IMR-90 (cell line): ENCODE measurements around the gene PEX14. TPM values are rescaled to one million over a fixed set of nuclear protein-coding genes. Genes with fewer than 3 reads are reported as not detected.
A peak's percentile ranks its signal among the peaks of the same experiment; 100 is the strongest.

Experiments
- ATAC-seq: fragments of 200-7000 bp; cut with Tn5 transposase; 2 replicates; pipeline ENCODE4 v1.9.1; 2020; ENCODE audit warnings: low read depth, mild to moderate bottlenecking, moderate library complexity
- BruUV-seq: library from RNA; stranded (reverse); fragments of 400-500 nt; replicated peaks from 2 replicates; lab custom pipeline; 2021; lab: Mats Ljungman, UMichigan
- CTCF ChIA-PET: fragments of 300-600 bp; formaldehyde crosslinking; extraction: SDS; loops from one replicate; lab custom pipeline; 2021; ENCODE audit warnings: antibody characterized with exemption; lab: Yijun Ruan, JAX
- POLR2A ChIA-PET: fragments of 300-600 bp; sonication (Branson Sonifier 250); formaldehyde crosslinking; loops from one replicate; lab custom pipeline; 2022; ENCODE audit warnings: antibody characterized with exemption; ENCODE audit not compliant: unreplicated experiment; lab: Charles Lee
- DNase-seq: peaks from one replicate; pipeline ENCODE4 v3.0.0; 2013
- H2AFZ ChIP-seq: replicated peaks from 2 replicates; pipeline ENCODE3; 2013; ENCODE audit warnings: low read length, mild to moderate bottlenecking; ENCODE audit not compliant: poor library complexity
- H2AK5ac ChIP-seq: 2 replicates; pipeline ENCODE4 v1.6.1; 2013; ENCODE audit warnings: low read depth, low read length, inconsistent platforms
- H2AK9ac ChIP-seq: replicated peaks from 2 replicates; pipeline ENCODE3; 2013; ENCODE audit warnings: mild to moderate bottlenecking, low read depth, low read length, moderate library complexity; ENCODE audit not compliant: poor library complexity
- H2BK120ac ChIP-seq: 2 replicates; pipeline ENCODE4 v1.6.1; 2013; ENCODE audit warnings: low read depth, low read length, inconsistent platforms
- H2BK15ac ChIP-seq: 3 replicates; pipeline ENCODE4 v1.6.1; 2013; ENCODE audit warnings: low read depth, low read length, inconsistent platforms
- H2BK20ac ChIP-seq: 2 replicates; pipeline ENCODE4 v1.6.1; 2013; ENCODE audit warnings: low read depth, mild to moderate bottlenecking, inconsistent platforms, low read length, moderate library complexity
- H2BK5ac ChIP-seq: 2 replicates; pipeline ENCODE4 v1.6.1; 2013; ENCODE audit warnings: mild to moderate bottlenecking, low read depth, low read length, inconsistent platforms; ENCODE audit not compliant: poor library complexity, severe bottlenecking
- H3K14ac ChIP-seq: replicated peaks from 2 replicates; pipeline ENCODE4 v1.6.1; 2013; ENCODE audit warnings: low read depth, low read length, inconsistent platforms
- H3K18ac ChIP-seq: 2 replicates; pipeline ENCODE4 v1.6.1; 2013; ENCODE audit warnings: low read depth, low read length, control low read depth
- H3K23ac ChIP-seq: 2 replicates; pipeline ENCODE4 v1.6.1; 2013; ENCODE audit warnings: low read depth, low read length, inconsistent platforms
- H3K27ac ChIP-seq: 2 replicates; pipeline ENCODE4 v1.5.1; 2013; ENCODE audit warnings: mild to moderate bottlenecking, control low read depth, low read length; ENCODE audit not compliant: insufficient read depth
- H3K27me3 ChIP-seq: 2 replicates; pipeline ENCODE4 v1.6.1; 2013; ENCODE audit warnings: low read length; ENCODE audit not compliant: control insufficient read depth, insufficient read depth
- H3K36me3 ChIP-seq: 2 replicates; pipeline ENCODE4 v1.6.1; 2013; ENCODE audit warnings: low read length, mixed read lengths; ENCODE audit not compliant: control insufficient read depth, insufficient read depth
- H3K4ac ChIP-seq: 2 replicates; pipeline ENCODE4 v1.6.1; 2013; ENCODE audit warnings: low read depth, low read length, inconsistent platforms
- H3K4me1 ChIP-seq: 2 replicates; pipeline ENCODE4 v1.6.1; 2013; ENCODE audit warnings: low read length, mixed read lengths; ENCODE audit not compliant: control insufficient read depth, insufficient read depth
- H3K4me2 ChIP-seq: 2 replicates; pipeline ENCODE4 v1.6.1; 2013; ENCODE audit warnings: low read depth, mild to moderate bottlenecking, control low read depth, low read length, moderate library complexity
- H3K4me3 ChIP-seq: 2 replicates; pipeline ENCODE4 v1.5.1; 2013; ENCODE audit warnings: low read depth, mild to moderate bottlenecking, control low read depth, low read length, moderate library complexity; ENCODE audit not compliant: insufficient read depth
- H3K56ac ChIP-seq: 2 replicates; pipeline ENCODE4 v1.6.1; 2013; ENCODE audit warnings: low read length, inconsistent platforms; ENCODE audit not compliant: insufficient read depth; ENCODE audit errors: extremely low read depth
- H3K79me1 ChIP-seq, 2 experiments: 2 replicates each; pipeline ENCODE4 v1.6.1; 2013; ENCODE audit warnings: low read length in 2 of 2, inconsistent platforms in 1 of 2, low read depth in 1 of 2
- H3K9ac ChIP-seq: 2 replicates; pipeline ENCODE4 v1.6.1; 2013; ENCODE audit warnings: low read depth, low read length, control low read depth
- H3K9me1 ChIP-seq: 2 replicates; pipeline ENCODE4 v1.6.1; 2013; ENCODE audit warnings: low read length, inconsistent platforms; ENCODE audit not compliant: insufficient read depth
- H3K9me3 ChIP-seq: 2 replicates; pipeline ENCODE4 v1.6.1; 2013; ENCODE audit warnings: low read length; ENCODE audit not compliant: control insufficient read depth, insufficient read depth
- H4K20me1 ChIP-seq: 2 replicates; pipeline ENCODE4 v1.6.1; 2013; ENCODE audit warnings: low read length, inconsistent platforms; ENCODE audit not compliant: insufficient read depth
- H4K5ac ChIP-seq: 2 replicates; pipeline ENCODE4 v1.6.1; 2013; ENCODE audit warnings: mild to moderate bottlenecking, low read depth, low read length, control low read depth
- H4K8ac ChIP-seq, 2 experiments: 2 replicates each; pipeline ENCODE4 v1.6.1; 2013; ENCODE audit warnings: low read depth in 2 of 2, low read length in 2 of 2, control low read depth in 1 of 2, inconsistent platforms in 1 of 2
- H4K91ac ChIP-seq: 2 replicates; pipeline ENCODE4 v1.6.1; 2013; ENCODE audit warnings: low read depth, low read length, inconsistent platforms; ENCODE audit not compliant: insufficient read depth
- BHLHE40 ChIP-seq: fragments of 150-350 bp; IDR thresholded peaks from 2 replicates; pipeline ENCODE4 v1.6.1; 2016; ENCODE audit warnings: mild to moderate bottlenecking, low read depth, low read length
- CEBPB ChIP-seq: IDR thresholded peaks from 2 replicates; pipeline ENCODE4 v1.6.1; 2012; ENCODE audit warnings: low read depth, low read length, improper control_type of control experiment
- CHD1 ChIP-seq: IDR thresholded peaks from 2 replicates; pipeline ENCODE4 v1.6.1; 2012; ENCODE audit warnings: low read depth, low read length, improper control_type of control experiment
- FOS ChIP-seq: fragments of 150-350 bp; IDR thresholded peaks from 2 replicates; pipeline ENCODE4 v1.6.1; 2016; ENCODE audit warnings: low read depth, low read length
- MAFK ChIP-seq: IDR thresholded peaks from 2 replicates; pipeline ENCODE4 v1.6.1; 2012; ENCODE audit warnings: low read depth, low read length, improper control_type of control experiment
- MAZ ChIP-seq: IDR thresholded peaks from 2 replicates; pipeline ENCODE4 v1.6.1; 2012; ENCODE audit warnings: low read depth, mild to moderate bottlenecking, low read length, improper control_type of control experiment, moderate library complexity, borderline replicate concordance
- MXI1 ChIP-seq: IDR thresholded peaks from 2 replicates; pipeline ENCODE4 v1.6.1; 2012; ENCODE audit warnings: low read depth, mild to moderate bottlenecking, low read length, moderate library complexity, borderline replicate concordance
- NFE2L2 ChIP-seq: fragments of 150-350 bp; IDR thresholded peaks from 2 replicates; pipeline ENCODE4 v1.6.1; 2016; ENCODE audit warnings: low read depth, mild to moderate bottlenecking, low read length
- POLR2A ChIP-seq: IDR thresholded peaks from 2 replicates; pipeline ENCODE4 v1.6.1; 2012; ENCODE audit warnings: mild to moderate bottlenecking, low read depth, low read length
- RAD21 ChIP-seq: IDR thresholded peaks from 2 replicates; pipeline ENCODE4 v1.6.1; 2012; ENCODE audit warnings: low read length, improper control_type of control experiment
- RCOR1 ChIP-seq: IDR thresholded peaks from 2 replicates; pipeline ENCODE4 v1.6.1; 2012; ENCODE audit warnings: mild to moderate bottlenecking, low read length, improper control_type of control experiment; ENCODE audit not compliant: insufficient replicate concordance
- RFX5 ChIP-seq: IDR thresholded peaks from 2 replicates; pipeline ENCODE4 v1.8.0; 2012; ENCODE audit warnings: low read depth, mild to moderate bottlenecking, low read length, moderate library complexity
- SMC3 ChIP-seq: fragments of 150-350 bp; IDR thresholded peaks from 2 replicates; pipeline ENCODE4 v1.6.1; 2016; ENCODE audit warnings: low read depth, mild to moderate bottlenecking, antibody characterized with exemption, low read length, moderate library complexity
- WGBS, 2 experiments: methylation state at CpG; one replicate each; pipeline versions ENCODE4 v1.1.5 to v1.1.7; 2013; ENCODE audit warnings: missing lambda C conversion rate in 2 of 2; ENCODE audit not compliant: insufficient read length in 1 of 2; ENCODE audit errors: extremely low coverage in 2 of 2; 5-methylcytosine and 5-hydroxymethylcytosine counted together
- dilution Hi-C: fragments of 300-500 bp; cut with HindIII; formaldehyde crosslinking; loops from one replicate; pipeline ENCODE4 v1.14.3; 2018; ENCODE audit warnings: low sequenced_read_pairs; ENCODE audit not compliant: unreplicated experiment
- in situ Hi-C: fragments of 300-500 bp; cut with MboI; formaldehyde crosslinking; loops from 3 replicates; pipeline ENCODE4 v1.14.3; 2019; ENCODE audit warnings: low sequenced_read_pairs, inconsistent platforms, mixed read lengths
- intact Hi-C: fragments of 100-400 bp; cut with micrococcal nuclease; formaldehyde crosslinking; loops from 2 replicates; pipeline ENCODE4 v1.10.0; 2022
- polyA plus RNA-seq, 3 experiments: library from polyadenylated mRNA; depleted of rRNA; stranded (reverse); fragments of >200 nt; gene quantifications; 2 replicates each; pipeline ENCODE4 v1.2.3, GENCODE V29; 2012; ENCODE audit warnings: low replicate concordance in 1 of 3
- total RNA-seq: library from RNA; depleted of rRNA; stranded (reverse); fragments of >200 nt; gene quantifications from 2 replicates; pipeline ENCODE4 v1.2.3, GENCODE V29; 2012
- TF ChIP-seq, protein P1 (sequence below): conservative IDR thresholded peaks from 2 replicates; pipeline ENCODE4 v1.5.1; 2012; ENCODE audit warnings: mild to moderate bottlenecking, low read depth, low read length, improper control_type of control experiment
- TF ChIP-seq, protein P2 (sequence below): fragments of 150-350 bp; IDR thresholded peaks from 2 replicates; pipeline ENCODE4 v1.6.1; 2017; ENCODE audit warnings: mild to moderate bottlenecking, antibody characterized with exemption, low read length, low read depth
- TF ChIP-seq, protein P3 (sequence below): fragments of 150-350 bp; IDR thresholded peaks from 2 replicates; pipeline ENCODE4 v1.6.1; 2016; ENCODE audit warnings: low read depth, mild to moderate bottlenecking, low read length, moderate library complexity, borderline replicate concordance

Gene PEX14
- total and polyA plus RNA-seq, 2 of the 4 experiments (the other 2 are of a cell fraction): 9.5 to 22.5 TPM

DNA sequence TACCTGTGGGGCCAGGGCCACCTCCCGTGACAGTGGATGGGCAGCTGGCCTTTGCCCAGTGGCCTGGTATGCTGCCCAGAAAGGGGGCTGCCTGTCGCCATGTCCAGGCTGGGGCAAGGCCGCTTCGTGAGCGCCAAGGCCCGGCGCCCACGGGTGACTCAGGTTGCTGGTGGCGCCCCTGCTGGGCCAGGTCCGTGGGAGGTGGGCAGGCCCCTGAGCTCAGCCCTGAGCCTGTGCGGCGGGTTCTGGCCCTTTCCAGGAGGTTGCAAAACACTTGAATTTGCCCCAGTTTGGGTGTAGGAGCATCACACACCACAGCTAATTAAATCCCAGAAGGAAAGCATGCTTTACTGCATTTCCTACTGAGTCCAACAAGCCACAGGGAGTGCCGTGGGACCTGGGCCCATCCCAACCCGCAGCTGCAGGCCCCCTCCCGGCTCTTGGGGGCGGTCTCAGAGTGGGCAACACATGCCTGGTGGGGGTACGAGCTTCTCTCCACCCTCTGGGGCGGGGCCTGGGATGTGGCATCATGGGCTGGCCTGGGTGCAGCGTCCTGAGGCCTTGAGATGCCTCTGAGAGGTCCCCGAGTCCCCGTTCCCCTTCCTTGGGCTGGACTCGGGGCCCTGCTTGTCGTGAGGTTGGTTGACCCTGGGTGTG is 159.8 kb downstream of the PEX14 start:
- no TSS peak for BruUV-seq
- ATAC-seq: no peak
- no peak overlapping the region for H3K14ac ChIP-seq
- H4K8ac ChIP-seq: no peak overlapping the region
- no peak overlapping the region for H3K9ac ChIP-seq
- peaks cover 2% of the 10 kb centered on the region; the same call in 1 of the 2 replicates for H3K9me1 ChIP-seq
- in situ Hi-C loops: no loop called here
- peaks cover 3% of the 10 kb centered on the region; the same call in 1 of the 2 replicates for H3K9me3 ChIP-seq
- DNase-seq: no peak
- H2BK15ac ChIP-seq: no peak overlapping the region
- no peaks in the 10 kb centered on the region for H3K79me1 ChIP-seq
- no peak overlapping the region for H4K5ac ChIP-seq
- no peak overlapping the region for H3K56ac ChIP-seq
- H2AFZ ChIP-seq: peak overlapping the region; percentile 50
- no peak for TF ChIP-seq MXI1
- TF ChIP-seq POLR2A: no peak
- TF ChIP-seq BHLHE40: no peak
- no peak for TF ChIP-seq RCOR1
- TF ChIP-seq, protein P1, sequence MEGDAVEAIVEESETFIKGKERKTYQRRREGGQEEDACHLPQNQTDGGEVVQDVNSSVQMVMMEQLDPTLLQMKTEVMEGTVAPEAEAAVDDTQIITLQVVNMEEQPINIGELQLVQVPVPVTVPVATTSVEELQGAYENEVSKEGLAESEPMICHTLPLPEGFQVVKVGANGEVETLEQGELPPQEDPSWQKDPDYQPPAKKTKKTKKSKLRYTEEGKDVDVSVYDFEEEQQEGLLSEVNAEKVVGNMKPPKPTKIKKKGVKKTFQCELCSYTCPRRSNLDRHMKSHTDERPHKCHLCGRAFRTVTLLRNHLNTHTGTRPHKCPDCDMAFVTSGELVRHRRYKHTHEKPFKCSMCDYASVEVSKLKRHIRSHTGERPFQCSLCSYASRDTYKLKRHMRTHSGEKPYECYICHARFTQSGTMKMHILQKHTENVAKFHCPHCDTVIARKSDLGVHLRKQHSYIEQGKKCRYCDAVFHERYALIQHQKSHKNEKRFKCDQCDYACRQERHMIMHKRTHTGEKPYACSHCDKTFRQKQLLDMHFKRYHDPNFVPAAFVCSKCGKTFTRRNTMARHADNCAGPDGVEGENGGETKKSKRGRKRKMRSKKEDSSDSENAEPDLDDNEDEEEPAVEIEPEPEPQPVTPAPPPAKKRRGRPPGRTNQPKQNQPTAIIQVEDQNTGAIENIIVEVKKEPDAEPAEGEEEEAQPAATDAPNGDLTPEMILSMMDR: no peak
- TF ChIP-seq RFX5: no peak
- no peak for TF ChIP-seq SMC3
- TF ChIP-seq MAZ: no peak
- no peak for TF ChIP-seq FOS
- no peak for TF ChIP-seq RAD21
- TF ChIP-seq, protein P2, sequence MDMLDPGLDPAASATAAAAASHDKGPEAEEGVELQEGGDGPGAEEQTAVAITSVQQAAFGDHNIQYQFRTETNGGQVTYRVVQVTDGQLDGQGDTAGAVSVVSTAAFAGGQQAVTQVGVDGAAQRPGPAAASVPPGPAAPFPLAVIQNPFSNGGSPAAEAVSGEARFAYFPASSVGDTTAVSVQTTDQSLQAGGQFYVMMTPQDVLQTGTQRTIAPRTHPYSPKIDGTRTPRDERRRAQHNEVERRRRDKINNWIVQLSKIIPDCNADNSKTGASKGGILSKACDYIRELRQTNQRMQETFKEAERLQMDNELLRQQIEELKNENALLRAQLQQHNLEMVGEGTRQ: no peak
- TF ChIP-seq, protein P3, sequence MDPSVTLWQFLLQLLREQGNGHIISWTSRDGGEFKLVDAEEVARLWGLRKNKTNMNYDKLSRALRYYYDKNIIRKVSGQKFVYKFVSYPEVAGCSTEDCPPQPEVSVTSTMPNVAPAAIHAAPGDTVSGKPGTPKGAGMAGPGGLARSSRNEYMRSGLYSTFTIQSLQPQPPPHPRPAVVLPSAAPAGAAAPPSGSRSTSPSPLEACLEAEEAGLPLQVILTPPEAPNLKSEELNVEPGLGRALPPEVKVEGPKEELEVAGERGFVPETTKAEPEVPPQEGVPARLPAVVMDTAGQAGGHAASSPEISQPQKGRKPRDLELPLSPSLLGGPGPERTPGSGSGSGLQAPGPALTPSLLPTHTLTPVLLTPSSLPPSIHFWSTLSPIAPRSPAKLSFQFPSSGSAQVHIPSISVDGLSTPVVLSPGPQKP: no peak
- no peak for TF ChIP-seq NFE2L2
- no peak for TF ChIP-seq MAFK
- no peak for TF ChIP-seq CHD1
- TF ChIP-seq CEBPB: no peak
- intact Hi-C loops: no loop called here
- no peak overlapping the region for H3K4me2 ChIP-seq
- H3K23ac ChIP-seq: no peak overlapping the region
- H3K36me3 ChIP-seq: peaks cover 3% of the 10 kb centered on the region; the same call in 1 of the 2 replicates
- no peak overlapping the region for H2BK120ac ChIP-seq
- no peak overlapping the region for H3K18ac ChIP-seq
- H3K27me3 ChIP-seq: peaks cover 8% of the 10 kb centered on the region; the same call in 1 of the 2 replicates
- no CpG with 5 or more reads among the region's 23 CpGs for WGBS, 2 experiments
- no peak overlapping the region for H2AK9ac ChIP-seq
- no peak overlapping the region for H2BK20ac ChIP-seq
- H4K91ac ChIP-seq: peak overlapping the region; percentile 7; the same call in 1 of the 2 replicates
- H3K4me1 ChIP-seq: peaks cover 9% of the 10 kb centered on the region
- no peak overlapping the region for H2AK5ac ChIP-seq
- H3K4me3 ChIP-seq: no peak overlapping the region
- dilution Hi-C loops: no loop called here
- ChIA-PET POLR2A (no interaction called here), CTCF (no interaction called here)
- H4K20me1 ChIP-seq: no peaks in the 10 kb centered on the region
- H2BK5ac ChIP-seq: no peak overlapping the region
- H3K4ac ChIP-seq: no peak overlapping the region
- no peak overlapping the region for H3K27ac ChIP-seq
